Kidney glomerular epithelial cell (primary cell): ENCODE data around the gene SERPINB1.

ENCODE experiments used
- DNase-seq: peaks from one replicate; lab custom pipeline; 2025; lab: John Stamatoyannopoulos, UW

Gene SERPINB1

GRCh38 chr6:2848851-2849250, 7.2 kb upstream of the SERPINB1 start:
- no peak for DNase-seq

GRCh38 chr6:2845880-2846208, 4.2 kb upstream of the SERPINB1 start:
- DNase-seq = no peak

- DNase-seq = no peak
These were observed 2.3 kb upstream of the SERPINB1 start for GRCh38 chr6:2844008-2844407.

GRCh38 chr6:2843138-2843740, 1.6 kb upstream of the SERPINB1 start:
- DNase-seq = no peak

GRCh38 chr6:2842139-2842552, 483 bp upstream of the SERPINB1 start:
- no peak for DNase-seq

GRCh38 chr6:2840749-2841061, 958 bp downstream of the SERPINB1 start:
- no peak for DNase-seq

GRCh38 chr6:2839982-2840748, 1.5 kb downstream of the SERPINB1 start:
- DNase-seq = peak; percentile 75

GRCh38 chr6:2839195-2839981, 2.3 kb downstream of the SERPINB1 start:
- no peak for DNase-seq

GRCh38 chr6:2838251-2838650, 3.4 kb downstream of the SERPINB1 start:
- no peak for DNase-seq

GRCh38 chr6:2834262-2834661, 7.4 kb downstream of the SERPINB1 start:
- DNase-seq = no peak

GRCh38 chr6:2831392-2831791, 10.3 kb downstream of the SERPINB1 start:
- no peak for DNase-seq

GRCh38 chr6:2830183-2830582, 11.5 kb downstream of the SERPINB1 start:
- DNase-seq = no peak

- DNase-seq = no peak
These were observed 12.4 kb downstream of the SERPINB1 start for GRCh38 chr6:2829253-2829652.

GRCh38 chr6:2828629-2829028, 13.0 kb downstream of the SERPINB1 start:
- DNase-seq = no peak

GRCh38 chr6:2827142-2827541, 14.5 kb downstream of the SERPINB1 start:
- no peak for DNase-seq

- DNase-seq = no peak
These were observed 15.5 kb downstream of the SERPINB1 start for GRCh38 chr6:2826131-2826530.

GRCh38 chr6:2823104-2823850, 18.4 kb downstream of the SERPINB1 start:
- DNase-seq = no peak

- DNase-seq = no peak
These were observed 20.1 kb downstream of the SERPINB1 start for GRCh38 chr6:2821554-2821953.

- DNase-seq = no peak
These were observed 21.2 kb downstream of the SERPINB1 start for GRCh38 chr6:2820415-2820814.

- DNase-seq = no peak
These were observed 21.7 kb downstream of the SERPINB1 start for GRCh38 chr6:2819978-2820377.

GRCh38 chr6:2819115-2819514, 22.5 kb downstream of the SERPINB1 start:
- DNase-seq = no peak

GRCh38 chr6:2818593-2818992, 23.1 kb downstream of the SERPINB1 start:
- DNase-seq = peak; percentile 60
